Measurements from ENCODE around the gene SYCE1.

GRCh38 chr10:133567609-133568286 lies 2.4 kb upstream of the SYCE1 start:
- TF ChIP-seq CTCF (IDR thresholded peaks at IDR 0.05) (no peak), POLR2A (IDR thresholded peaks at IDR 0.05) (no peak)
